K562 (cell line): ENCODE measurements around the gene CMSS1. TPM values are rescaled to one million over a fixed set of nuclear protein-coding genes. Genes with fewer than 3 reads are reported as not detected.

Experiments used
- DACH1 ChIP-seq: fragments of 450-650 bp; IDR thresholded peaks from 2 replicates; pipeline ENCODE4 v1.6.1; 2018; ENCODE audit not compliant: partially characterized antibody
- ELF2 ChIP-seq: fragments of 250-450 bp; sonication (Bioruptor Pico); IDR thresholded peaks from 2 replicates; pipeline ENCODE4 v1.5.0; 2021; ENCODE audit warnings: mild to moderate bottlenecking
- KAT7 ChIP-seq: sonication (generic); formaldehyde crosslinking; IDR thresholded peaks from 2 replicates; pipeline ENCODE4 v1.8.0; 2022; ENCODE audit warnings: missing genetic modification reagents, mild to moderate bottlenecking, borderline replicate concordance
- L3MBTL2 ChIP-seq: fragments of 450-650 bp; IDR thresholded peaks from 2 replicates; pipeline ENCODE4 v1.6.1; 2016; ENCODE audit warnings: mild to moderate bottlenecking, moderate library complexity
- MYNN ChIP-seq, 2 experiments: sonication (generic); formaldehyde crosslinking in 1 of 2; IDR thresholded peaks; 2 replicates each; pipeline versions ENCODE4 v1.5.0 to v1.6.1; 2016 to 2020; ENCODE audit warnings: antibody characterized with exemption in 1 of 2, missing genetic modification reagents in 1 of 2
- PHF21A ChIP-seq: fragments of 450-650 bp; IDR thresholded peaks from 2 replicates; pipeline ENCODE4 v1.6.1; 2017; ENCODE audit warnings: low read depth, borderline replicate concordance
- PPARD ChIP-seq: fragments of 250-450 bp; sonication (Bioruptor Pico); IDR thresholded peaks from 2 replicates; pipeline ENCODE4 v1.8.0; 2022; ENCODE audit warnings: inconsistent platforms, mild to moderate bottlenecking, moderate library complexity
- SOX6 ChIP-seq: fragments of 450-650 bp; IDR thresholded peaks from 2 replicates; pipeline ENCODE4 v1.6.1; 2014; ENCODE audit warnings: mild to moderate bottlenecking
- ZNF12 ChIP-seq: sonication (generic); formaldehyde crosslinking; IDR thresholded peaks from 2 replicates; pipeline ENCODE4 v1.4.0; 2020; ENCODE audit warnings: mild to moderate bottlenecking, missing genetic modification reagents
- ZNF174 ChIP-seq: fragments of 250-450 bp; sonication (Bioruptor Pico); IDR thresholded peaks from 2 replicates; pipeline ENCODE4 v1.4.0; 2020; ENCODE audit warnings: mild to moderate bottlenecking
- ZNF224 ChIP-seq: sonication (generic); formaldehyde crosslinking; IDR thresholded peaks from 2 replicates; pipeline ENCODE4 v1.8.0; 2022; ENCODE audit warnings: mild to moderate bottlenecking, missing genetic modification reagents
- ZNF23 ChIP-seq: fragments of 250-450 bp; sonication (Bioruptor Pico); IDR thresholded peaks from 2 replicates; pipeline ENCODE4 v1.4.0; 2020; ENCODE audit warnings: mild to moderate bottlenecking
- ZNF644 ChIP-seq: fragments of 200-800 bp; sonication (Bioruptor generic); IDR thresholded peaks from 2 replicates; pipeline ENCODE4 v1.6.1; 2016; ENCODE audit warnings: low read depth, missing genetic modification characterization, missing compliant biosample characterization
- ZNF76 ChIP-seq: fragments of 250-450 bp; sonication (Bioruptor Pico); IDR thresholded peaks from 2 replicates; pipeline ENCODE4 v1.4.0; 2020; ENCODE audit warnings: mild to moderate bottlenecking, moderate library complexity, borderline replicate concordance
- polyA plus RNA-seq, 8 experiments: library from polyadenylated mRNA; depleted of rRNA in 4 of 8; stranded (reverse) in 5 of 8; unstranded in 3 of 8; fragments of >200 nt; fragmentation: Nextera tagmentation in 2 of 8; fragmentation: Illumina TruSeq in 1 of 8; extraction: Ambion mirVana in 2 of 8; extraction: Trizol in 1 of 8; gene quantifications; 2 replicates each; pipeline versions ENCODE4 v1.2.1 to v1.2.3, GENCODE V29; 2011 to 2014; ENCODE audit warnings: inconsistent platforms in 1 of 8, missing spikeins in 1 of 8
- total RNA-seq, 7 experiments: library from RNA; depleted of rRNA in 6 of 7; stranded (reverse); fragments of >200 nt in 6 of 7; fragmentation: Illumina TruSeq in 2 of 7; extraction: Trizol in 2 of 7; gene quantifications; 2 replicates each; pipeline versions ENCODE4 v1.2.1 to v1.2.3, GENCODE V29; 2011 to 2021; ENCODE audit warnings: low replicate concordance in 1 of 7
- TF ChIP-seq, protein P1 (sequence below), 2 experiments: fragments of 450-650 bp; formaldehyde crosslinking in 1 of 2; IDR thresholded peaks; 2 replicates each; pipeline versions ENCODE4 v1.4.0 to v1.6.1; 2014 to 2020; ENCODE audit warnings: mild to moderate bottlenecking in 2 of 2, borderline replicate concordance in 1 of 2, low read depth in 1 of 2
- TF ChIP-seq, protein P2 (sequence below): sonication (generic); formaldehyde crosslinking; IDR thresholded peaks from 2 replicates; pipeline ENCODE4 v1.4.0; 2020; ENCODE audit warnings: mild to moderate bottlenecking, missing genetic modification reagents
- TF ChIP-seq, protein P3 (sequence below): fragments of 250-450 bp; sonication (Bioruptor Pico); IDR thresholded peaks from 2 replicates; pipeline ENCODE4 v1.5.0; 2020; ENCODE audit warnings: mild to moderate bottlenecking

Gene CMSS1
- total and polyA plus RNA-seq, 9 of the 15 experiments (the other 6 are each of a cell fraction or from before 2014, with no cell fraction given) = 46.9 to 109 (median 72.3) TPM

DNA sequence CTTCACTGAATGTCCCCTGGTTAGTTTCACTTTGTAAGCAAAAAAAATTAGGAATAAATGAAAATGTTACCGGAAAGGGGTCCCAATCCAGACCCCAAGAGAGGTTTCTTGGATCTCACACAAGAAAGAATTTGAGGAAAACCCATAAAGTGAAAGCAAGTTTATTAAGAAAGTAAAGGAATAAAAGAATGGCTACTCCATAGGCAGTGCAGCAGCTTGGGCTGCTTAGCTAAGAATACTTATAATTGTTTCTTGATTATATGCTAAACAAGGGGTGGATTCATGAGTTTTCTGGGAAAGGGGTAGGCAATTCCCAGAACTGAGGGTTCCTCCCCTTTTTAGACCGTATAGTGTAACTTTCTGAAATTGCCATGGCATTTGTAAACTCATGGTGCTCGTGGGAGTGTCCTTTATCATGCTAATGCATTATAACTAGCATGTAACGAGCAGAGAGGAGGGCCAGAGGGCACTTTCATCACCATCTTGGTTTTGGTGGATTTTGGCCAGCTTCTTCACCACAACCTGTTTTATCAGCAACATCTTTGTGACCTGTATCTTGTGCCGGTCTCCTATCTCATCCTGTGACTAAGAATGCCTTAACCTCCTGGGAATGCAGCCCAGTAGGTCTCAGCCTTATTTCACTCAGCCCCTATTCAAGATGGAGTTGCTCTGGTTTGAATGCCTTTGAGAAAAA, 41.0 kb upstream of the CMSS1 start (continued):
- TF ChIP-seq ELF2 (peak; percentile 96), PHF21A (no peak), ZNF174 (CRISPR knock-in tag) (0 out of 2 replicates have a peak, but pooled peaks have one; percentile 43), L3MBTL2 (peak; percentile 29; the same call in 1 of the 2 replicates), SOX6 (peak; percentile 89), ZNF23 (peak; percentile 95), MYNN (IDR thresholded peaks at IDR 0.05) (no peak), MYNN (CRISPR knock-in tag; IDR thresholded peaks at IDR 0.05) (no peak), ZNF12 (no peak), ZNF644 (tag) (peak; percentile 100), KAT7 (no peak), ZNF224 (no peak), PPARD (CRISPR knock-in tag) (peak; percentile 95), ZNF76 (CRISPR knock-in tag) (peak; percentile 100), DACH1 (no peak)
- TF ChIP-seq, protein P1, sequence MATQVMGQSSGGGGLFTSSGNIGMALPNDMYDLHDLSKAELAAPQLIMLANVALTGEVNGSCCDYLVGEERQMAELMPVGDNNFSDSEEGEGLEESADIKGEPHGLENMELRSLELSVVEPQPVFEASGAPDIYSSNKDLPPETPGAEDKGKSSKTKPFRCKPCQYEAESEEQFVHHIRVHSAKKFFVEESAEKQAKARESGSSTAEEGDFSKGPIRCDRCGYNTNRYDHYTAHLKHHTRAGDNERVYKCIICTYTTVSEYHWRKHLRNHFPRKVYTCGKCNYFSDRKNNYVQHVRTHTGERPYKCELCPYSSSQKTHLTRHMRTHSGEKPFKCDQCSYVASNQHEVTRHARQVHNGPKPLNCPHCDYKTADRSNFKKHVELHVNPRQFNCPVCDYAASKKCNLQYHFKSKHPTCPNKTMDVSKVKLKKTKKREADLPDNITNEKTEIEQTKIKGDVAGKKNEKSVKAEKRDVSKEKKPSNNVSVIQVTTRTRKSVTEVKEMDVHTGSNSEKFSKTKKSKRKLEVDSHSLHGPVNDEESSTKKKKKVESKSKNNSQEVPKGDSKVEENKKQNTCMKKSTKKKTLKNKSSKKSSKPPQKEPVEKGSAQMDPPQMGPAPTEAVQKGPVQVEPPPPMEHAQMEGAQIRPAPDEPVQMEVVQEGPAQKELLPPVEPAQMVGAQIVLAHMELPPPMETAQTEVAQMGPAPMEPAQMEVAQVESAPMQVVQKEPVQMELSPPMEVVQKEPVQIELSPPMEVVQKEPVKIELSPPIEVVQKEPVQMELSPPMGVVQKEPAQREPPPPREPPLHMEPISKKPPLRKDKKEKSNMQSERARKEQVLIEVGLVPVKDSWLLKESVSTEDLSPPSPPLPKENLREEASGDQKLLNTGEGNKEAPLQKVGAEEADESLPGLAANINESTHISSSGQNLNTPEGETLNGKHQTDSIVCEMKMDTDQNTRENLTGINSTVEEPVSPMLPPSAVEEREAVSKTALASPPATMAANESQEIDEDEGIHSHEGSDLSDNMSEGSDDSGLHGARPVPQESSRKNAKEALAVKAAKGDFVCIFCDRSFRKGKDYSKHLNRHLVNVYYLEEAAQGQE (IDR thresholded peaks at IDR 0.05; ENCODE audit: borderline replicate concordance) = no peak
- TF ChIP-seq, protein P1 (CRISPR knock-in tag; IDR thresholded peaks at IDR 0.05; ENCODE audit: low read depth) = peak; percentile 92
- TF ChIP-seq, protein P2, sequence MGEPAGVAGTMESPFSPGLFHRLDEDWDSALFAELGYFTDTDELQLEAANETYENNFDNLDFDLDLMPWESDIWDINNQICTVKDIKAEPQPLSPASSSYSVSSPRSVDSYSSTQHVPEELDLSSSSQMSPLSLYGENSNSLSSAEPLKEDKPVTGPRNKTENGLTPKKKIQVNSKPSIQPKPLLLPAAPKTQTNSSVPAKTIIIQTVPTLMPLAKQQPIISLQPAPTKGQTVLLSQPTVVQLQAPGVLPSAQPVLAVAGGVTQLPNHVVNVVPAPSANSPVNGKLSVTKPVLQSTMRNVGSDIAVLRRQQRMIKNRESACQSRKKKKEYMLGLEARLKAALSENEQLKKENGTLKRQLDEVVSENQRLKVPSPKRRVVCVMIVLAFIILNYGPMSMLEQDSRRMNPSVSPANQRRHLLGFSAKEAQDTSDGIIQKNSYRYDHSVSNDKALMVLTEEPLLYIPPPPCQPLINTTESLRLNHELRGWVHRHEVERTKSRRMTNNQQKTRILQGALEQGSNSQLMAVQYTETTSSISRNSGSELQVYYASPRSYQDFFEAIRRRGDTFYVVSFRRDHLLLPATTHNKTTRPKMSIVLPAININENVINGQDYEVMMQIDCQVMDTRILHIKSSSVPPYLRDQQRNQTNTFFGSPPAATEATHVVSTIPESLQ (CRISPR knock-in tag) = no peak
- TF ChIP-seq, protein P3, sequence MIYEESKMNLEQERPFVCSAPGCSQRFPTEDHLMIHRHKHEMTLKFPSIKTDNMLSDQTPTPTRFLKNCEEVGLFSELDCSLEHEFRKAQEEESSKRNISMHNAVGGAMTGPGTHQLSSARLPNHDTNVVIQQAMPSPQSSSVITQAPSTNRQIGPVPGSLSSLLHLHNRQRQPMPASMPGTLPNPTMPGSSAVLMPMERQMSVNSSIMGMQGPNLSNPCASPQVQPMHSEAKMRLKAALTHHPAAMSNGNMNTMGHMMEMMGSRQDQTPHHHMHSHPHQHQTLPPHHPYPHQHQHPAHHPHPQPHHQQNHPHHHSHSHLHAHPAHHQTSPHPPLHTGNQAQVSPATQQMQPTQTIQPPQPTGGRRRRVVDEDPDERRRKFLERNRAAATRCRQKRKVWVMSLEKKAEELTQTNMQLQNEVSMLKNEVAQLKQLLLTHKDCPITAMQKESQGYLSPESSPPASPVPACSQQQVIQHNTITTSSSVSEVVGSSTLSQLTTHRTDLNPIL (CRISPR knock-in tag) = peak; percentile 99
